H9 (cell line): ENCODE results near the gene ATAD5. TPM values are rescaled to one million over a fixed set of nuclear protein-coding genes. Genes with fewer than 3 reads are reported as not detected.

Source experiments
- DNase-seq: peaks from one replicate; pipeline ENCODE4 v3.0.0-alpha.2; 2017
- H2AFZ ChIP-seq: one replicate; pipeline ENCODE4 v1.6.1; 2013; ENCODE audit warnings: mild to moderate bottlenecking, low read length, control low read depth, moderate library complexity
- H2AK5ac ChIP-seq: 2 replicates; pipeline ENCODE4 v1.6.1; 2013; ENCODE audit warnings: low read length, control low read depth, mixed read lengths; ENCODE audit not compliant: insufficient read length
- H2BK120ac ChIP-seq: one replicate; pipeline ENCODE4 v1.6.1; 2013; ENCODE audit warnings: low read depth, mild to moderate bottlenecking, low read length, control low read depth, inconsistent platforms; ENCODE audit not compliant: poor library complexity, severe bottlenecking
- H2BK12ac ChIP-seq: 2 replicates; pipeline ENCODE4 v1.6.1; 2013; ENCODE audit warnings: low read length, control low read depth, mixed read lengths, low read depth; ENCODE audit not compliant: insufficient read length
- H2BK15ac ChIP-seq: 2 replicates; pipeline ENCODE4 v1.6.1; 2013; ENCODE audit warnings: low read depth, low read length, control low read depth
- H2BK20ac ChIP-seq: one replicate; pipeline ENCODE4 v1.6.1; 2013; ENCODE audit warnings: low read depth, mild to moderate bottlenecking, low read length, control low read depth, inconsistent platforms; ENCODE audit not compliant: poor library complexity, severe bottlenecking
- H2BK5ac ChIP-seq: 2 replicates; pipeline ENCODE4 v1.6.1; 2013; ENCODE audit warnings: low read length, control low read depth, mixed read lengths; ENCODE audit not compliant: insufficient read length
- H3K14ac ChIP-seq: 2 replicates; pipeline ENCODE4 v1.6.1; 2013; ENCODE audit warnings: low read length, control low read depth; ENCODE audit not compliant: insufficient read depth
- H3K18ac ChIP-seq: 2 replicates; pipeline ENCODE4 v1.6.1; 2013; ENCODE audit warnings: low read depth, mild to moderate bottlenecking, mixed read lengths, low read length, control low read depth; ENCODE audit not compliant: insufficient read length
- H3K23ac ChIP-seq: 2 replicates; pipeline ENCODE4 v1.6.1; 2013; ENCODE audit warnings: low read length, control low read depth, mixed read lengths, low read depth; ENCODE audit not compliant: insufficient read length
- H3K23me2 ChIP-seq: 2 replicates; pipeline ENCODE4 v1.6.1; 2013; ENCODE audit warnings: low read depth, mild to moderate bottlenecking, mixed read lengths, low read length, control low read depth; ENCODE audit not compliant: insufficient read length, poor library complexity, severe bottlenecking
- H3K27ac ChIP-seq: 2 replicates; pipeline ENCODE4 v1.5.1; 2013; ENCODE audit warnings: low read length, control low read depth, mixed read lengths, low read depth; ENCODE audit not compliant: insufficient read length
- H3K27me3 ChIP-seq: 2 replicates; pipeline ENCODE4 v1.6.1; 2013; ENCODE audit warnings: low read length, control low read depth, inconsistent platforms; ENCODE audit not compliant: insufficient read depth
- H3K4ac ChIP-seq: 2 replicates; pipeline ENCODE4 v1.6.1; 2013; ENCODE audit warnings: low read depth, mild to moderate bottlenecking, control low read depth, inconsistent platforms, low read length, moderate library complexity
- H3K4me1 ChIP-seq: 2 replicates; pipeline ENCODE4 v1.6.1; 2013; ENCODE audit warnings: low read length, control low read depth, inconsistent platforms; ENCODE audit not compliant: insufficient read depth
- H3K4me2 ChIP-seq: 2 replicates; pipeline ENCODE4 v1.6.1; 2013; ENCODE audit warnings: low read length, control low read depth, mixed read lengths; ENCODE audit not compliant: insufficient read length, insufficient read depth
- H3K56ac ChIP-seq: 2 replicates; pipeline ENCODE4 v1.6.1; 2013; ENCODE audit warnings: low read depth, mild to moderate bottlenecking, mixed read lengths, low read length, control low read depth; ENCODE audit not compliant: insufficient read length
- H3K79me1 ChIP-seq: 2 replicates; pipeline ENCODE4 v1.6.1; 2013; ENCODE audit warnings: low read depth, mild to moderate bottlenecking, moderate library complexity, low read length, control low read depth, inconsistent platforms; ENCODE audit not compliant: insufficient read depth, poor library complexity, severe bottlenecking
- H3K79me2 ChIP-seq: 2 replicates; pipeline ENCODE4 v1.6.1; 2013; ENCODE audit warnings: low read length, control low read depth, inconsistent platforms; ENCODE audit not compliant: insufficient read depth
- H3K9ac ChIP-seq: 2 replicates; pipeline ENCODE4 v1.6.1; 2013; ENCODE audit warnings: low read length, control low read depth, mixed read lengths; ENCODE audit not compliant: insufficient read length; ENCODE audit errors: extremely low read depth
- H3K9me3 ChIP-seq: one replicate; pipeline ENCODE4 v1.6.1; 2013; ENCODE audit warnings: low read depth, low read length, inconsistent platforms; ENCODE audit not compliant: control insufficient read depth
- H3T11ph ChIP-seq: one replicate; pipeline ENCODE4 v1.6.1; 2013; ENCODE audit warnings: mild to moderate bottlenecking, low read length, control low read depth, inconsistent platforms
- H4K20me1 ChIP-seq: one replicate; pipeline ENCODE4 v1.6.1; 2013; ENCODE audit not compliant: control insufficient read depth, insufficient read length, insufficient read depth
- H4K5ac ChIP-seq: 2 replicates; pipeline ENCODE4 v1.6.1; 2013; ENCODE audit warnings: low read depth, mild to moderate bottlenecking, mixed read lengths, low read length, control low read depth; ENCODE audit not compliant: insufficient read length
- H4K8ac ChIP-seq: replicated peaks from 2 replicates; pipeline ENCODE4 v1.6.1; 2013; ENCODE audit warnings: low read length, control low read depth, mixed read lengths, low read depth; ENCODE audit not compliant: insufficient read length
- H4K91ac ChIP-seq: 2 replicates; pipeline ENCODE4 v1.6.1; 2013; ENCODE audit warnings: low read depth, mild to moderate bottlenecking, moderate library complexity, mixed read lengths, low read length, control low read depth; ENCODE audit not compliant: insufficient read length
- H3K27ac Mint-ChIP-seq, 3 experiments: 2 replicates in 2 of 3; 3 replicates in 1 of 3; pipeline ENCODE4 v1.8.0; 2020 to 2021; ENCODE audit warnings: mixed read lengths in 3 of 3, mild to moderate bottlenecking in 1 of 3, moderate library complexity in 1 of 3
- H3K27me3 Mint-ChIP-seq: 2 replicates; pipeline ENCODE4 v1.8.0; 2021; ENCODE audit warnings: low read depth, mild to moderate bottlenecking, moderate library complexity, mixed read lengths
- H3K36me3 Mint-ChIP-seq, 3 experiments: 2 replicates in 2 of 3; 3 replicates in 1 of 3; pipeline ENCODE4 v1.8.0; 2020 to 2021; ENCODE audit warnings: low read depth in 3 of 3, mixed read lengths in 3 of 3; ENCODE audit not compliant: insufficient read depth in 1 of 3
- H3K4me1 Mint-ChIP-seq, 2 experiments: 2 replicates each; pipeline ENCODE4 v1.8.0; 2020; ENCODE audit warnings: mixed read lengths in 2 of 2
- H3K4me3 Mint-ChIP-seq, 2 experiments: 2 replicates in 1 of 2; 3 replicates in 1 of 2; pipeline ENCODE4 v1.8.0; 2020 to 2021; ENCODE audit warnings: mild to moderate bottlenecking in 2 of 2, mixed read lengths in 2 of 2, moderate library complexity in 1 of 2
- H3K9me3 Mint-ChIP-seq, 2 experiments: 2 replicates in 1 of 2; 3 replicates in 1 of 2; pipeline ENCODE4 v1.8.0; 2020; ENCODE audit warnings: mild to moderate bottlenecking in 2 of 2, mixed read lengths in 2 of 2, moderate library complexity in 1 of 2
- CTCF ChIP-seq: fragments of 200-600 bp; sonication (generic); conservative IDR thresholded peaks from 3 replicates; pipeline ENCODE4 v1.8.0; 2021; ENCODE audit warnings: antibody characterized with exemption, mild to moderate bottlenecking
- WGBS: extraction: QIAGEN DNeasy Blood & Tissue Kit; methylation state at CpG from one replicate; pipeline ENCODE4 v1.1.7; 2013; ENCODE audit warnings: missing lambda C conversion rate, low lambda C conversion rate, mixed read lengths; ENCODE audit not compliant: insufficient read length; ENCODE audit errors: extremely low coverage; 5-methylcytosine and 5-hydroxymethylcytosine counted together
- total RNA-seq: library from RNA; stranded (reverse); gene quantifications from 2 replicates; pipeline ENCODE4 v1.2.1, GENCODE V29; 2021

ATAD5 gene
- total RNA-seq, 1 experiment from 2014 or later: 27.0 TPM

GRCh38 chr17:30823421-30823820 is 8.3 kb upstream of the ATAD5 start:
- Histone ChIP-seq H3K4me2 (peak overlapping the region; percentile 67), H3K56ac (no peak overlapping the region), H3K9me3 (no peaks in the 10 kb centered on the region), H3K79me1 (peaks cover 2% of the 10 kb centered on the region), H3K79me2 (peaks cover 3% of the 10 kb centered on the region; the same call in 1 of the 2 replicates), H3K4me1 (no peaks in the 10 kb centered on the region), H2BK120ac (no peak overlapping the region), H3K27ac (no peak overlapping the region), H3K9ac (no peak overlapping the region), H4K91ac (no peak overlapping the region), H2AK5ac (no peak overlapping the region), H2BK20ac (no peak overlapping the region), H3K27me3 (no peaks in the 10 kb centered on the region), H3K23me2 (no peaks in the 10 kb centered on the region), H4K20me1 (no peaks in the 10 kb centered on the region), H4K5ac (no peak overlapping the region), H3K23ac (no peak overlapping the region), H3K18ac (no peak overlapping the region), H3K14ac (no peak overlapping the region), H3T11ph (no peak overlapping the region), H4K8ac (no peak overlapping the region), H2BK15ac (no peak overlapping the region), H2BK5ac (no peak overlapping the region), H2AFZ (no peak overlapping the region), H3K4ac (no peak overlapping the region), H2BK12ac (no peak overlapping the region)
- peaks cover 24 to 29% of the 10 kb centered on the region in 2 experiments for H3K4me1 Mint-ChIP-seq
- peaks cover 0 to 8% (median 0%) of the 10 kb centered on the region in 3 experiments; a peak in 4 of 7 replicates for H3K36me3 Mint-ChIP-seq
- no peaks in the 10 kb centered on the region; a peak in 1 of 5 replicates for H3K9me3 Mint-ChIP-seq
- WGBS: no CpG with 5 or more reads among the region's 7 CpGs
- peak overlapping the region; percentile 97 for H3K4me3 Mint-ChIP-seq
- no peak for DNase-seq
- H3K27ac Mint-ChIP-seq: peak overlapping the region; percentile 88 to 99 (median 98); a peak in 4 of 7 replicates
- no peak for TF ChIP-seq CTCF
- peaks cover 2% of the 10 kb centered on the region for H3K27me3 Mint-ChIP-seq
